Spleen (tissue), 7 donors: ENCODE data around the gene OR52K2.

Experiments
- POLR2AphosphoS5 ChIP-seq, 3 donors: sonication (generic); formaldehyde crosslinking; IDR thresholded peaks; one replicate each; pipeline ENCODE4 v1.5.1; 2017; ENCODE audit warnings: antibody characterized with exemption in 3 of 3
- TF ChIP-seq, protein P1 (sequence below), 11 experiments: fragments of 200-600 bp in 7 of 11; fragments of 450-650 bp in 4 of 11; sonication (generic) in 4 of 11; IDR thresholded peaks in 8 of 11; conservative IDR thresholded peaks in 3 of 11; 1 replicate in 7 of 11; 2 replicates in 4 of 11; pipeline versions ENCODE4 v1.4.0 to v1.8.0; 2016 to 2021; ENCODE audit warnings: antibody characterized with exemption in 11 of 11, inconsistent platforms in 4 of 11, mild to moderate bottlenecking in 1 of 11
- donor health status: DM: no; HTN: no; CAD: no; lungs with moderate emphysema.
- donor health status: DM: no; HTN: no; CAD: no.
- donor health status: DM: no; HTN: no; CAD: no.

DNA sequence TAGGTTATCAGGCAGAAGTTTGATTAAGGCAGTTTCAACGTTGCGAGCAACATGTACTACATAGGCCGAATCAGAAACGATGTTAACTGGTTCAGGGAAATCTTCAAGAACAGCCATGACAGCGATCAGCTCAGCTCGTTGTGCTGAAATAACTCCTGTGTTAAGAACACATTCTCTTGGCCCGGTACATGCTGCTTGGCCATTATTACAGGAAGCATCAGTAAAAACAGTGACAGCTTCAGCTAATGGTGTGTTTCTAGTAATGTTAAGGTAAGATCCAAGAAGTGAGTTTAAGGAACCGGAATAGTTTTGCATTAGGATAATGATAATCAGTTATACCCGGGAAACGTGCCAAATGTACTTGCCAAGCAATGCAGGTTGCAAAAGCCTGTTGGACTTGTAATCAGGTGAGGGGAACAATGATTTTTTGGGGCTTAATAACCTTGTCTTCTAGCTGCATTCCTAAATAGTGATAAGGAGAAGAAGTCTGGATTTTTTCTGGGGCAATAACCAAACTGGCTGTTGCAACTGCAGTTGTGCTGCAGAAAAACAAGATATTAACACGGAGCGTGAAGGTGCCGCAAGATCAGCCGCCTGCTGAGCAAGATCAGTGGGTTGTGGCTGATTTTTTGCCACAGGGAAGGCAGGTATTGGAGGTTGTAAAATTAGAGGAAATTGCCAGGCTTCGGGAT lies 47.6 kb downstream of the OR52K2 start:
- TF ChIP-seq, protein P1, sequence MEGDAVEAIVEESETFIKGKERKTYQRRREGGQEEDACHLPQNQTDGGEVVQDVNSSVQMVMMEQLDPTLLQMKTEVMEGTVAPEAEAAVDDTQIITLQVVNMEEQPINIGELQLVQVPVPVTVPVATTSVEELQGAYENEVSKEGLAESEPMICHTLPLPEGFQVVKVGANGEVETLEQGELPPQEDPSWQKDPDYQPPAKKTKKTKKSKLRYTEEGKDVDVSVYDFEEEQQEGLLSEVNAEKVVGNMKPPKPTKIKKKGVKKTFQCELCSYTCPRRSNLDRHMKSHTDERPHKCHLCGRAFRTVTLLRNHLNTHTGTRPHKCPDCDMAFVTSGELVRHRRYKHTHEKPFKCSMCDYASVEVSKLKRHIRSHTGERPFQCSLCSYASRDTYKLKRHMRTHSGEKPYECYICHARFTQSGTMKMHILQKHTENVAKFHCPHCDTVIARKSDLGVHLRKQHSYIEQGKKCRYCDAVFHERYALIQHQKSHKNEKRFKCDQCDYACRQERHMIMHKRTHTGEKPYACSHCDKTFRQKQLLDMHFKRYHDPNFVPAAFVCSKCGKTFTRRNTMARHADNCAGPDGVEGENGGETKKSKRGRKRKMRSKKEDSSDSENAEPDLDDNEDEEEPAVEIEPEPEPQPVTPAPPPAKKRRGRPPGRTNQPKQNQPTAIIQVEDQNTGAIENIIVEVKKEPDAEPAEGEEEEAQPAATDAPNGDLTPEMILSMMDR (IDR thresholded peaks at IDR 0.05 in 8 of 11, conservative IDR thresholded peaks at IDR 0.05 in 3 of 11), result no peak
- no peak for TF ChIP-seq POLR2AphosphoS5 (IDR thresholded peaks at IDR 0.05)
